BLaER1 (cell line): ENCODE measurements around the gene PHLDB1.

Experiments
- H3K27ac ChIP-seq: shearing (Covaris generic); formaldehyde crosslinking; 2 replicates; pipeline ENCODE4 v1.8.1; 2022
- H3K27me3 ChIP-seq: shearing (Covaris generic); formaldehyde crosslinking; 2 replicates; pipeline ENCODE4 v1.8.1; 2022
- H3K36me3 ChIP-seq: shearing (Covaris generic); formaldehyde crosslinking; 2 replicates; pipeline ENCODE4 v1.8.1; 2022
- H3K4me1 ChIP-seq: shearing (Covaris generic); formaldehyde crosslinking; 2 replicates; pipeline ENCODE4 v1.8.1; 2022
- H3K4me2 ChIP-seq: shearing (Covaris generic); formaldehyde crosslinking; 2 replicates; pipeline ENCODE4 v1.8.1; 2022
- H3K4me3 ChIP-seq: shearing (Covaris generic); formaldehyde crosslinking; 2 replicates; pipeline ENCODE4 v1.8.1; 2022
- H3K9ac ChIP-seq: shearing (Covaris generic); formaldehyde crosslinking; 2 replicates; pipeline ENCODE4 v1.8.1; 2022
- H3K9me3 ChIP-seq: shearing (Covaris generic); formaldehyde crosslinking; 2 replicates; pipeline ENCODE4 v1.8.1; 2022
- H4K20me1 ChIP-seq: shearing (Covaris generic); formaldehyde crosslinking; 2 replicates; pipeline ENCODE4 v1.8.1; 2022
- Cebpa-rat ChIP-seq: shearing (Covaris generic); IDR thresholded peaks from 2 replicates; pipeline ENCODE4 v1.8.1; 2022

The PHLDB1 gene

DNA sequence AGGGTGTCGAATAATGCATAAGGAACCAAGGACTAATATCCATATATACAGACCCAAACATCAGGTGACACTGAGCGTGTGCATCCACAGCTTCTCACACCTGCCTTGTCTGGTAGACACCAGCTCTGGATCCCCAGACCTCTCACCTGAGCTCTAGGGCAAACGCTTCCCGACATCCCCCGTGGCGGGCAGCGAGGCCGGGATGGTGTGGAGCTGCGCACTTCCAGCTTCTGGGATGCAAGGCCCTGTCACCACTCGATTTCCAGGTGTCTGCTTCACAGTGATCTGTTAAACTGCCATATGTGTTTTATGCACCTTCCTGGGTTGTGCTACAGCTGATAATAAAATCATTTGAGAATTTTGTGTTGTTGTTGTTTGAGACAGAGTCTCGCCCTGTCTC lies 87.4 kb downstream of the PHLDB1 start:
- H3K4me2 ChIP-seq, result no peak overlapping the region
- H3K9me3 ChIP-seq, result peaks cover under 1% of the 10 kb centered on the region; the same call in 1 of the 2 replicates
- peaks cover 19% of the 10 kb centered on the region for H4K20me1 ChIP-seq
- peaks cover 72% of the 10 kb centered on the region for H3K4me1 ChIP-seq
- no peaks in the 10 kb centered on the region for H3K27me3 ChIP-seq
- H3K9ac ChIP-seq, result no peak overlapping the region
- no peak overlapping the region for H3K4me3 ChIP-seq
- H3K36me3 ChIP-seq, result no peaks in the 10 kb centered on the region
- no peak for TF ChIP-seq Cebpa-rat
- H3K27ac ChIP-seq, result no peak overlapping the region

DNA sequence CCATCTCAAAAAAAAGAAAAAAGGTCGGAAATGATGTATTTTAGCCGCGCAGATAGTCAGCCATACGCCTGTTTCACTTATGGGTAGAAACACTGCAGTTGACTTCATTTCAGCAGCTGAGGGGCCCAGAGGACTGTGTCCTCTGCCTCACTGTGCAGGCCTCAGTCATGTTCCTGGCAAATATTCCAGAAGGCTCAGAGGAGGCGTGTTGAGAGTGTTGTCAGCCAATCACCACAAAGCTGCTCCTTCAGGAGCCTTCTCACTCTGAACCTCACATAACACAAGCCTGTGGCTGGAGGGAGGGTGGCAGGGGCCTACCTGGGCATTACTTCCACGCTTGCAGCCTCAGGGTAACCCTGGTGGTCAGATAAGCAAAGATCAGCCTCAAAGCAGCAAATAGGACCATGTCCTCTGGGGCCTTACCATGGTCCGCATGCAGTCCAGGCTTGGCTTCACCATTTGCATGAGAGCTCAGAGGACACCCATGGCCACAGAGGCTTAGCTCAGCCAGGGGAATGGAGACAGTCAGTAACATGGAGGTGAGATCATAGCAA lies 89.3 kb downstream of the PHLDB1 start:
- H4K20me1 ChIP-seq, result peaks cover 18% of the 10 kb centered on the region

DNA sequence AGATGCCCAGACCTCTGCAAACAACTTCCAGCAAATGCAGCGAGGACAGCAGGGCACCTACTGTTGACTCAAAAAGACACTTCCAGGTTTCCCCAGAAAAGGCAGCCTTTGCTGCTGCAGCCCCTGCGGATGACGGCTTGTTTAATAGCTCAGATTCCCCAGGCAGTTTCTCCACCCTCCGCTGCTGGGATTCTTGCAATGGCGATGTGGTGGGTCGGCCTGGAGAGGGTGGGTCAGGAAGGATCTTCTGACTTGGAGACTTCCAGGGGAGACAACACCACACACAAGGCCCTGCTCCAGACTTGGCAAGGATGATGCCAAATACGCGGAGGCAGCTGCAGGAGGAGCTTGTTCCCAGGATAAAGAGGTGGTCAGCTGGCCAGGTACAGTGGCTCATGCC lies 89.9 kb downstream of the PHLDB1 start:
- no peak overlapping the region for H3K27ac ChIP-seq
- H3K4me2 ChIP-seq, result no peak overlapping the region
- peaks cover 47% of the 10 kb centered on the region for H3K4me1 ChIP-seq
- peaks cover 12% of the 10 kb centered on the region for H4K20me1 ChIP-seq
- H3K36me3 ChIP-seq, result no peaks in the 10 kb centered on the region
- no peaks in the 10 kb centered on the region for H3K27me3 ChIP-seq
- no peak for TF ChIP-seq Cebpa-rat
- peaks cover 13% of the 10 kb centered on the region for H3K9me3 ChIP-seq
- no peak overlapping the region for H3K4me3 ChIP-seq
- no peak overlapping the region for H3K9ac ChIP-seq

More for the DNA sequence above, 89.3 kb downstream of the PHLDB1 start:
- no peaks in the 10 kb centered on the region for H3K36me3 ChIP-seq
- H3K27me3 ChIP-seq, result no peaks in the 10 kb centered on the region
- peaks cover 13% of the 10 kb centered on the region for H3K9me3 ChIP-seq
- no peak overlapping the region for H3K4me3 ChIP-seq
- no peak for TF ChIP-seq Cebpa-rat
- peaks cover 53% of the 10 kb centered on the region for H3K4me1 ChIP-seq
- H3K4me2 ChIP-seq, result no peak overlapping the region
- no peak overlapping the region for H3K27ac ChIP-seq
- no peak overlapping the region for H3K9ac ChIP-seq

DNA sequence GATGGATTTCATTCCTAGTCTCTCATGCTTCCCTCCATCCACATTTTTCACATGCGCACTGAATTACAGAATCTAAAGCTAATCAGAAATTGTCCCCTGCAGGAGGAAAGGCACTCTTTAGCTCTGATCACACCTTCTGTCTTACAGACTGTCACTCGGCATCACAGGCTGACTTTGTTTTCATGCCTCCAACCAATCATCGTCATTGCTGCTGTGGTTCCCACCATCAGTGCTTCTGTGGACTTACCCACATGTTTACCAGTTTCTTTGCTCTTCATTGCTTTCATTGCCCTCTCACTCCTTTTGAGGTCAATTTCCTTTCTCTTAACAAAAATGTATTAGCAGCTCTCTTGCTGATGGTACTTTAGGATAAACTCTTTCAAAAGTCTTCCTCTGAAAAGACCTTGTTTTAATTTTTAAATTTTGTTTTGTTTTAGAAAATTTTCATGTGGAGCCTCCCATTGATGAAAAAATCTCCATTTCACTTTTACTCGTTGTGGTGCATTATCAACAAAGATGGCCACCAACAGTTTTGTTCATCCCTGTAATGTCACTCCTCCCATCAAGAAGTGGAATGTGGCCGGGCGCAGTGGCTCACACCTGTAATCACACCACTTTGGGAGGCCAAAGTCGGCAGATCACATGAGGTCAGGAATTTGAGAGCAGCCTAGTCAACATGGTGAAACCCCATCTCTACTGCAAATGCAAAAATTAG lies 92.2 kb downstream of the PHLDB1 start:
- Histone ChIP-seq H3K4me1 (peaks cover 42% of the 10 kb centered on the region), H3K27me3 (no peaks in the 10 kb centered on the region), H3K36me3 (no peaks in the 10 kb centered on the region), H4K20me1 (no peaks in the 10 kb centered on the region), H3K9me3 (peaks cover 13% of the 10 kb centered on the region), H3K4me3 (no peak overlapping the region), H3K4me2 (no peak overlapping the region), H3K27ac (no peak overlapping the region), H3K9ac (no peak overlapping the region)
- TF ChIP-seq Cebpa-rat, result no peak

DNA sequence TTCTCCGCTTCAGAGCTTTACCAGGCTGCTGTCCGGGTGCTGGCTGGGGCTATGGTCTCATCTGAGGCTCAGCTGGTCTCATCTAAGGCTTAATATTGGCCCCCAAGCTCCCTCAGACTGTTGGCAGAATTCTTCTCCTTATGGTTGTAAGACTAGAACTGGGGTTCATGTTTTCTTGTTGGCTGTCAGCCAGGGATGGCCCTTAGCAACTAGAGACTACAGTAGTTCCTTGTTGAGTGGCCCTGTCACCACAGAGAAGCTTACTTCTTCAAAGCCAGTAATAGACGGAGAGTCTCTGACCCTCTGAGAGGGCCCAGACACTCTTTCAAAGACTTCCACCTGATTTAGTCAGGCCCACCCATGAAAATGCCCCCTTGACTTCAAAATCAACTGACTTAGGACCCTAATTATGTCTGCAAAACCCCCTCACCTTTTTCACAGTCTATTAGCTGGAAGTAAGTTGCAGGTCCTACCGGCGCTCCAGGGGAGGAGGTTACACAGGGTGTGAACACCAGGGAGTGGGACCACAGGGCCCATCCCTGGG lies 96.2 kb downstream of the PHLDB1 start:
- no peaks in the 10 kb centered on the region for H3K27me3 ChIP-seq
- peak overlapping the region; percentile 1; the same call in 1 of the 2 replicates for H3K4me2 ChIP-seq
- no peak overlapping the region for H3K4me3 ChIP-seq
- no peak overlapping the region for H3K9ac ChIP-seq
- H3K36me3 ChIP-seq, result no peaks in the 10 kb centered on the region
- H4K20me1 ChIP-seq, result no peaks in the 10 kb centered on the region
- TF ChIP-seq Cebpa-rat, result no peak
- H3K9me3 ChIP-seq, result peaks cover 13% of the 10 kb centered on the region
- H3K27ac ChIP-seq, result no peak overlapping the region
- peaks cover 39% of the 10 kb centered on the region for H3K4me1 ChIP-seq

DNA sequence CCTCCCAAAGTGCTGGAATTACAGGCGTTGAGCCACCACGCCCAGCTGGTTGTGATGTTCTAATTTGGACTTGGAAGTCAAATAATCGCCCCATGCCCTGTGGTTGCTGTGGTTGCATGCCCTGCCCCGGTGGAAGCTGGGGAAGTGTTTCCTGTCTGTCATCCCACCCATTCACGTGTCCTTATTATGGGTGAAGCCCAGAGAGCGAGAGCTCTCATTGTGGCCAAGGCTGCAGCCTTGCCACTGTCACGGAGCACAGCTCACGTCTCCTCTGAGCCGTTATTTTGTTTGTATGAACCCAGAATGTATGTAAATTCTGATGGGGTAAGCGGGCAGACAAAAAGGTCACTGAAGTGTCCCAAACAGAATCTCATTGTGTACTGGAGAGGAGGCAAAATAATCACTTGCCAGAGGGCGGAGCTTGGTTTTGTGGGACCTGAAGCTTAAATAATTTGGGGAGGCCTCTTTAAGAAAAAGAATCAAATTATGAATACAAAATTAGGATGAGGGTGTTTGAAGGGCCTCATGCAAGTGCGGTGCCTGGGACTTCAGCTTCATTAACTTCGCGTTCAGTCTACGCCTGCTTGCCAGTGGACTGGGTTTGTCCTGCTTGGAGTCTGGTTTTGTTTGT lies 97.8 kb downstream of the PHLDB1 start:
- Histone ChIP-seq H3K27me3 (no peaks in the 10 kb centered on the region), H3K9ac (peak overlapping the region; percentile 26), H3K27ac (peak overlapping the region; percentile 39; the same call in 1 of the 2 replicates), H3K4me1 (peaks cover 39% of the 10 kb centered on the region), H3K4me3 (no peak overlapping the region), H4K20me1 (no peaks in the 10 kb centered on the region), H3K9me3 (peaks cover 8% of the 10 kb centered on the region), H3K36me3 (no peaks in the 10 kb centered on the region), H3K4me2 (peak overlapping the region; percentile 77)
- TF ChIP-seq Cebpa-rat, result no peak

DNA sequence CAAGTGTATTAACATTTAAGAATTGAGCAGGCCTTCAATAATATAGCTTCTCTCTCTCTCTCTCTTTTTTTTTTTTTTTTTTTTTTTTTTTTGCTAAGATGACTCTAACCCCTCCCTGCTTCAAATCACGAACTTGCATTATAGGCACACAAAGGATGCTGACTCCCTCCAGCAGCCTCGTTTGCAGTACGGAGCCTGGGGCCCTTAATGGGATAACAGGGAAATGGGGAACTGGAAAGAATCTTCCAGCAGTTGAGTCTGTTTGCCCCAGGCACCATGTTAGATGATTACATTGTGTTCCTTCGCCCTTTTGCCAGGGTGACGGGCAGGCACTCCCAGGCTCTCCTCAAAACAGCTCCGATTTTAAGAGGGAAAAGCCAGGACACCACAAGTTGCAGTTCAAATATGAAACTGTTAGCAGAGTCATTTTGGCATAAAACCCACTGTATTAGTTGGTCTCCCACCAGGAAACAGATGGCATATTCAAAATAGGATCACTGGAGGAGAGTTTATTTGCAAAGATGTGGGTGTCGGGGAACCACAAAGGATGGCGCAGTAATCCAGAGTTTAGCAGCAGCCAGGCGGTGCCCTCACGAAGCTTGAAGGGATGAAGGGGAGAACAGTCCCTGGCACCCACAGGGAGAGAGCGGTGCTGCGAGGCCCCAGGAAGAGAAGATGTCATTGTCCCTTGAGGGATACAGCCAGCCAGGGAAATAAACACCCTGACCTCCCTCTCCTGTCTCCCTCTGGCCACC lies 98.6 kb downstream of the PHLDB1 start:
- peaks cover 39% of the 10 kb centered on the region for H3K4me1 ChIP-seq
- peak overlapping the region; percentile 77 for H3K4me2 ChIP-seq
- no peaks in the 10 kb centered on the region for H3K36me3 ChIP-seq

DNA sequence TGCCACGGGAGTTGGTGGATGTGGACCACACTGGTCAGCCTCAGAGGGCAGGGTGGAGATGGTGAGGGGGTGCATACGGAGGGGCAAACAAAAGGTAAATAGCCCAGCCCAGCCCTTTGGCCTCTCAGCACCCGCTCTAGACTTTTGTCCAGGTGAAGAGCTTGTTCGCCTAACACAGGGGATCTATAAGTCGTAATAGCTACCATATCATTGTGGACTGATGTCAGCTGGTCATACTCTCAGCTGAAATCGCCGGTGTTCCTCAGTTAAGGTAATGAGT lies 99.1 kb downstream of the PHLDB1 start:
- no peaks in the 10 kb centered on the region for H3K27me3 ChIP-seq
- H3K27ac ChIP-seq, result peak overlapping the region; percentile 31; the same call in 1 of the 2 replicates
- no peaks in the 10 kb centered on the region for H3K9me3 ChIP-seq
- no peak overlapping the region for H3K9ac ChIP-seq
- TF ChIP-seq Cebpa-rat, result no peak
- no peaks in the 10 kb centered on the region for H4K20me1 ChIP-seq
- peaks cover 39% of the 10 kb centered on the region for H3K4me1 ChIP-seq
- H3K36me3 ChIP-seq, result no peaks in the 10 kb centered on the region
- peak overlapping the region; percentile 77 for H3K4me2 ChIP-seq
- no peak overlapping the region for H3K4me3 ChIP-seq

More for the DNA sequence above, 98.6 kb downstream of the PHLDB1 start:
- no peaks in the 10 kb centered on the region for H4K20me1 ChIP-seq
- H3K27ac ChIP-seq, result peak overlapping the region; percentile 39; the same call in 1 of the 2 replicates
- no peak overlapping the region for H3K4me3 ChIP-seq
- no peak overlapping the region for H3K9ac ChIP-seq
- H3K27me3 ChIP-seq, result no peaks in the 10 kb centered on the region
- TF ChIP-seq Cebpa-rat, result no peak
- peaks cover under 1% of the 10 kb centered on the region; the same call in 1 of the 2 replicates for H3K9me3 ChIP-seq
